K562 (cell line): Measurements from ENCODE around the gene PGGHG.

Experiments
- CTCF ChIP-seq, 3 experiments: IDR thresholded peaks in 2 of 3; conservative IDR thresholded peaks in 1 of 3; 2 replicates each; pipeline ENCODE4 v1.5.1; 2011 to 2012; ENCODE audit warnings: low read length in 3 of 3, mild to moderate bottlenecking in 3 of 3, control low read depth in 2 of 3, improper control_type of control experiment in 1 of 3, inconsistent platforms in 1 of 3, low read depth in 1 of 3, mixed read lengths in 1 of 3, moderate library complexity in 1 of 3; ENCODE audit not compliant: insufficient read depth in 2 of 3
- KAT7 ChIP-seq: sonication (generic); formaldehyde crosslinking; IDR thresholded peaks from 2 replicates; pipeline ENCODE4 v1.8.0; 2022; ENCODE audit warnings: missing genetic modification reagents, mild to moderate bottlenecking, borderline replicate concordance
- RNF2 ChIP-seq: sonication (generic); IDR thresholded peaks from 2 replicates; pipeline ENCODE4 v1.6.1; 2016
- ZNF124 ChIP-seq: sonication (generic); formaldehyde crosslinking; IDR thresholded peaks from 2 replicates; pipeline ENCODE4 v1.8.1; 2022; ENCODE audit warnings: missing genetic modification reagents
- ZNF24 ChIP-seq: fragments of 450-650 bp; IDR thresholded peaks from 2 replicates; pipeline ENCODE4 v1.6.1; 2016

DNA sequence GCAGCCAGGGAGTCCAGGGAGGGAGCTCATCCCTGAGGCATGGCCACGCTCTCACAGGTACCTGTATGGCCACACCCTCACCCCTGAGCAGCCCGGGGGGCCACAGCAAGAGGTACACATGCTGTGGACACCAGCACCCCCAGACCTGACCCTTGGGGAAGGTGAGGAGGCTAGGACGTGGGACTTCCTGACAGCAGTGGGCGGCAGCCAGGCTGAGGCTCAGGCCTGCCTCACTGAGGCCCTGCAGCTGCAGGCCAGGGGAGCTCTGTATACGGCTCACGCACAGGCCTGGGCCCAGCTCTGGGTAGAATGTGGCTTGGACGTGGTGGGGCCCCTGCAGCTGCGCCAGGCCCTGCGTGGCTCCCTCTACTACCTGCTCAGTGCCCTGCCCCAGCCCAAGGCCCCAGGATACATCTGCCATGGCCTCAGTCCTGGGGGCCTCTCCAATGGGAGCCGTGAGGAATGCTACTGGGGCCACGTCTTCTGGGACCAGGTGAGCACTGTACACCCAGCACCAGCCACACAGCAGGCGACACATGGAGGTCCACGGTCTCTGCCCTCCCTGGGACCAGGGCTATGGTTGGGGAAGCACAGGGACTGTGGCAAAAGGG, 1.8 kb downstream of the PGGHG start:
- TF ChIP-seq KAT7 (CRISPR knock-in tag): no peak
- TF ChIP-seq RNF2: no peak
- no peak for TF ChIP-seq ZNF124 (CRISPR knock-in tag)
- TF ChIP-seq ZNF24: no peak
- no peak for TF ChIP-seq CTCF (IDR thresholded peaks at IDR 0.05 in 2 of 3, conservative IDR thresholded peaks at IDR 0.05 in 1 of 3; ENCODE audit: insufficient read depth in 2 of 3, low read depth in 1 of 3, low read length in 3 of 3)
